Endothelial cell (in vitro differentiated cells): Measurements from ENCODE around the gene UGT1A6. TPM values are rescaled to one million over a fixed set of nuclear protein-coding genes. Genes with fewer than 3 reads are reported as not detected.

Source experiments
- DNase-seq: peaks from one replicate; pipeline ENCODE4 v3.0.0; 2021; ENCODE audit warnings: low spot score
- H3K27ac Mint-ChIP-seq: one replicate; pipeline ENCODE4 v1.8.0; 2021; ENCODE audit warnings: mixed read lengths, inconsistent platforms; ENCODE audit not compliant: unreplicated experiment
- H3K27me3 Mint-ChIP-seq: one replicate; pipeline ENCODE4 v1.8.0; 2021; ENCODE audit warnings: mild to moderate bottlenecking, moderate library complexity, mixed read lengths, inconsistent platforms; ENCODE audit not compliant: unreplicated experiment
- H3K36me3 Mint-ChIP-seq: one replicate; pipeline ENCODE4 v1.8.0; 2021; ENCODE audit warnings: mild to moderate bottlenecking, low read depth, mixed read lengths, inconsistent platforms; ENCODE audit not compliant: unreplicated experiment
- H3K4me1 Mint-ChIP-seq: one replicate; pipeline ENCODE4 v1.8.0; 2021; ENCODE audit warnings: mild to moderate bottlenecking, mixed read lengths, inconsistent platforms; ENCODE audit not compliant: unreplicated experiment
- H3K4me3 Mint-ChIP-seq: one replicate; pipeline ENCODE4 v1.8.0; 2021; ENCODE audit warnings: mild to moderate bottlenecking, mixed read lengths, inconsistent platforms; ENCODE audit not compliant: unreplicated experiment
- H3K9me3 Mint-ChIP-seq: one replicate; pipeline ENCODE4 v1.8.0; 2021; ENCODE audit warnings: mixed read lengths, inconsistent platforms; ENCODE audit not compliant: unreplicated experiment
- total RNA-seq: library from RNA; stranded (reverse); fragmentation: NEBNext Ultra II Directional; extraction: Animal tissue kit (Norgen Biotek cat#: 25700); gene quantifications from one replicate; pipeline ENCODE4 v1.2.1, GENCODE V29; 2021; ENCODE audit not compliant: unreplicated experiment
- TF ChIP-seq, protein P1 (sequence below): fragments of 200-600 bp; sonication (generic); IDR thresholded peaks from one replicate; pipeline ENCODE4 v1.5.0; 2021; ENCODE audit warnings: antibody characterized with exemption; ENCODE audit not compliant: unreplicated experiment

The UGT1A6 gene
- total RNA-seq, 1 donor from 2014 or later, result not detected

GRCh38 chr2:233772583-233772982 is 79.9 kb downstream of the UGT1A6 start:
- no peak for DNase-seq
- Mint-ChIP-seq H3K4me1 (no peaks in the 10 kb centered on the region), H3K27ac (no peak overlapping the region), H3K27me3 (no peaks in the 10 kb centered on the region), H3K36me3 (no peaks in the 10 kb centered on the region), H3K9me3 (no peaks in the 10 kb centered on the region), H3K4me3 (no peak overlapping the region)
- TF ChIP-seq, protein P1, sequence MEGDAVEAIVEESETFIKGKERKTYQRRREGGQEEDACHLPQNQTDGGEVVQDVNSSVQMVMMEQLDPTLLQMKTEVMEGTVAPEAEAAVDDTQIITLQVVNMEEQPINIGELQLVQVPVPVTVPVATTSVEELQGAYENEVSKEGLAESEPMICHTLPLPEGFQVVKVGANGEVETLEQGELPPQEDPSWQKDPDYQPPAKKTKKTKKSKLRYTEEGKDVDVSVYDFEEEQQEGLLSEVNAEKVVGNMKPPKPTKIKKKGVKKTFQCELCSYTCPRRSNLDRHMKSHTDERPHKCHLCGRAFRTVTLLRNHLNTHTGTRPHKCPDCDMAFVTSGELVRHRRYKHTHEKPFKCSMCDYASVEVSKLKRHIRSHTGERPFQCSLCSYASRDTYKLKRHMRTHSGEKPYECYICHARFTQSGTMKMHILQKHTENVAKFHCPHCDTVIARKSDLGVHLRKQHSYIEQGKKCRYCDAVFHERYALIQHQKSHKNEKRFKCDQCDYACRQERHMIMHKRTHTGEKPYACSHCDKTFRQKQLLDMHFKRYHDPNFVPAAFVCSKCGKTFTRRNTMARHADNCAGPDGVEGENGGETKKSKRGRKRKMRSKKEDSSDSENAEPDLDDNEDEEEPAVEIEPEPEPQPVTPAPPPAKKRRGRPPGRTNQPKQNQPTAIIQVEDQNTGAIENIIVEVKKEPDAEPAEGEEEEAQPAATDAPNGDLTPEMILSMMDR, result no peak

DNA sequence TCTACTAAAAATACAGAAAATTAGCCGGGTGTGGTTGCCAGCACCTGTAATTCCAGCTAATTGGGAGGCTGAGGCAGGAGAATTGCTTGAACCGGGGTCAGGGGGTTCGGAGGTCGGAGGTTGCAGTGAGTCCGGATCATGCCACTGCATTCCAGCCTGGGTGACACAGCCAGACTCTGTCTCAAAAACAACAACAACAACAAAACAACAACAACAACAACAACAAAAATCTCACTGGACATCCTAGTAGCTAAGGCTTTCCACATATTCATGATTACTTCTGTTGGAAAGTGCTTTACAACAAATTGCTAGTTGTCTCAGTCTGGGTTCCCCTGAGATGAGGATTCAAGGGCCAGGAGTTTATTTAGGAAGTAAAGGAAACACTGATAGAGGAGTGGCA is 81.2 kb downstream of the UGT1A6 start:
- TF ChIP-seq, protein P1, result no peak
- DNase-seq, result no peak
- H3K27ac Mint-ChIP-seq, result no peak overlapping the region
- H3K9me3 Mint-ChIP-seq, result no peaks in the 10 kb centered on the region
- no peaks in the 10 kb centered on the region for H3K27me3 Mint-ChIP-seq
- no peak overlapping the region for H3K4me3 Mint-ChIP-seq
- H3K36me3 Mint-ChIP-seq, result no peaks in the 10 kb centered on the region
- no peaks in the 10 kb centered on the region for H3K4me1 Mint-ChIP-seq

- no peaks in the 10 kb centered on the region for H3K9me3 Mint-ChIP-seq
- no peaks in the 10 kb centered on the region for H3K4me1 Mint-ChIP-seq
- H3K27me3 Mint-ChIP-seq, result no peaks in the 10 kb centered on the region
- DNase-seq, result no peak
- H3K4me3 Mint-ChIP-seq, result no peak overlapping the region
- no peaks in the 10 kb centered on the region for H3K36me3 Mint-ChIP-seq
- TF ChIP-seq, protein P1, result no peak
- H3K27ac Mint-ChIP-seq, result no peak overlapping the region
Observed at GRCh38 chr2:233775414-233775813, 82.7 kb downstream of the UGT1A6 start.

DNA sequence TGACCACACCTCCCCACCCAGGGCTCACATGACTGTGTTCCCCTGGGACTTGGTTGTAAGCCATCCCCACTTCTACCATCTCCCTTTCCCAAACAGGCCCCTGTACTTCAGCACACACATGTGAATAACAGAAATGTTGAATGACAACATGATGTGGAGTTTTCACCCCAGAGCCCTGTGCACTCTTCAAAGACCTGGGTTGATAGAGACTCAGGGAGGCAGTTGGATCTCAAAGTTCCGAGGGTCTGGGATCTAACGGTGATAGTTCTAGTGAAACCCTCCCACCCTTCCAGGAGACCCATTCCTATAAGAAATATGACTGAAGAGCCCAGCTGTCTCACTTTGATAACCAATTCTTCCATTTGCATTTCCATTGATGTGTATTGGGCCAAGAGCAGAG is 85.3 kb downstream of the UGT1A6 start, which contains the start of gene MROH2A:
Gene MROH2A (plus strand): TSS at position 301 of the 400 bp plus-strand sequence. CDS start 1,029 bp downstream, outside the sequence.
- no peak for DNase-seq
- no peaks in the 10 kb centered on the region for H3K36me3 Mint-ChIP-seq
- no peak within 1 kb of the TSS for H3K27ac Mint-ChIP-seq
- TF ChIP-seq, protein P1, result no peak
- H3K4me3 Mint-ChIP-seq, result no peak within 1 kb of the TSS
- no peaks in the 10 kb centered on the region for H3K4me1 Mint-ChIP-seq
- no peaks in the 10 kb centered on the region for H3K9me3 Mint-ChIP-seq
- H3K27me3 Mint-ChIP-seq, result no peaks in the 10 kb centered on the region

DNA sequence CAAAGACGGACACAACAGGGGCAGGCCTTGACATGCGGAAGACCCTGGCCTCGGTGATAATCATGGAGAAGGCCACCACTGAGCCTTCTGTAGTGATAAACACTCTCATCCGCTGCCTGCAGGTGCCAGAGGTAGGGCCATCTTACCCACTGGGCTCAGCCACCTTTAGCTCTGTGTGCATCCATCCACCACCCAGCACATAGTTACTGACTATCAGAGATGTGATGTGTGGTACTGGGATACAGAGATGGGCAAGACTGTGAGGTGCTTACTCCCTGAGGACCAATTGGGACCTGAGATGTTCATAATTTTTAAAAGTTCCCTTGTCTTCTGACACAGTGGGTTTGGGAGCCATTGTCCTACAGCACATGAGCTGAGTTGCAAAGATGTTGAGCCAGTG is 87.0 kb downstream of the UGT1A6 start:
- no peaks in the 10 kb centered on the region for H3K9me3 Mint-ChIP-seq
- no peaks in the 10 kb centered on the region for H3K4me1 Mint-ChIP-seq
- TF ChIP-seq, protein P1, result no peak

More for the DNA sequence above, 87.0 kb downstream of the UGT1A6 start:
- Mint-ChIP-seq H3K27ac (no peak overlapping the region), H3K4me3 (no peak overlapping the region), H3K27me3 (no peaks in the 10 kb centered on the region), H3K36me3 (no peaks in the 10 kb centered on the region)
- DNase-seq, result no peak
